ENCODE measurements around the gene TMEM205. TPM values are rescaled to one million over a fixed set of nuclear protein-coding genes. Genes with fewer than 3 reads are reported as not detected.
A peak's percentile ranks its signal among the peaks of the same experiment; 100 is the strongest.
"Not testable (repeated sequence)": the region's sequence is repeated elsewhere in the genome, so short reads cannot be mapped to it uniquely, and the experiment has no call there.

The TMEM205 gene
- total RNA-seq, 3 donors from 2014 or later = 33.5 to 38.9 (median 33.7) TPM

GRCh38 chr19:11338569-11339253, 7.4 kb downstream of the TMEM205 start:
- Mint-ChIP-seq H3K27me3 (ENCODE audit: low read depth) (no peaks in the 10 kb centered on the region), H3K4me3 (peak overlapping the region; percentile 77), H3K4me1 (ENCODE audit: low read depth) (peaks cover 23% of the 10 kb centered on the region), H3K9me3 (peaks cover 6% of the 10 kb centered on the region), H3K36me3 (ENCODE audit: insufficient read depth) (peaks cover 18% of the 10 kb centered on the region)
- no peak for DNase-seq
- ATAC-seq = peak in 1 of 2 donors; percentile 11

- Mint-ChIP-seq H3K9me3 (peaks cover 6% of the 10 kb centered on the region), H3K4me1 (ENCODE audit: low read depth) (peaks cover 23% of the 10 kb centered on the region), H3K4me3 (no peak overlapping the region), H3K27me3 (ENCODE audit: low read depth) (no peaks in the 10 kb centered on the region), H3K36me3 (ENCODE audit: insufficient read depth) (peaks cover 18% of the 10 kb centered on the region)
- DNase-seq (no peak), ATAC-seq (no peak)
Measured at GRCh38 chr19:11338121-11338520, 7.9 kb downstream of the TMEM205 start.

- no peak for ATAC-seq
- DNase-seq = no peak
- H3K27me3 Mint-ChIP-seq (ENCODE audit: low read depth) = no peaks in the 10 kb centered on the region
- peaks cover 6% of the 10 kb centered on the region for H3K9me3 Mint-ChIP-seq
- H3K4me3 Mint-ChIP-seq = no peak overlapping the region
- peaks cover 21% of the 10 kb centered on the region for H3K36me3 Mint-ChIP-seq (ENCODE audit: insufficient read depth)
- H3K4me1 Mint-ChIP-seq (ENCODE audit: low read depth) = peaks cover 23% of the 10 kb centered on the region
Measured at GRCh38 chr19:11337080-11337479, 9.0 kb downstream of the TMEM205 start.

- H3K36me3 Mint-ChIP-seq (ENCODE audit: insufficient read depth) = peaks cover 21% of the 10 kb centered on the region
Measured at GRCh38 chr19:11335449-11336146, 10.5 kb downstream of the TMEM205 start.

GRCh38 chr19:11333838-11334237, 12.2 kb downstream of the TMEM205 start:
- H3K4me1 Mint-ChIP-seq (ENCODE audit: low read depth) = peaks cover 17% of the 10 kb centered on the region
- not testable (repeated sequence) for H3K4me3 Mint-ChIP-seq; H3K27me3 Mint-ChIP-seq (ENCODE audit: low read depth); H3K9me3 Mint-ChIP-seq; ATAC-seq; DNase-seq
- peaks cover 21% of the 10 kb centered on the region for H3K36me3 Mint-ChIP-seq (ENCODE audit: insufficient read depth)

More at GRCh38 chr19:11335449-11336146, 10.5 kb downstream of the TMEM205 start:
- ATAC-seq = no peak
- no peak overlapping the region for H3K4me3 Mint-ChIP-seq
- peaks cover 23% of the 10 kb centered on the region for H3K4me1 Mint-ChIP-seq (ENCODE audit: low read depth)
- H3K9me3 Mint-ChIP-seq = peaks cover 6% of the 10 kb centered on the region
- no peak for DNase-seq
- no peaks in the 10 kb centered on the region for H3K27me3 Mint-ChIP-seq (ENCODE audit: low read depth)

GRCh38 chr19:11332822-11333221, 13.2 kb downstream of the TMEM205 start:
- H3K9me3 Mint-ChIP-seq = peaks cover 6% of the 10 kb centered on the region
- H3K27me3 Mint-ChIP-seq (ENCODE audit: low read depth) = no peaks in the 10 kb centered on the region
- peaks cover 21% of the 10 kb centered on the region for H3K36me3 Mint-ChIP-seq (ENCODE audit: insufficient read depth)
- H3K4me1 Mint-ChIP-seq (ENCODE audit: low read depth) = peaks cover 9% of the 10 kb centered on the region
- no peak for ATAC-seq
- no peak overlapping the region for H3K4me3 Mint-ChIP-seq
- DNase-seq = no peak

GRCh38 chr19:11331502-11331901, 14.6 kb downstream of the TMEM205 start:
- H3K27me3 Mint-ChIP-seq (ENCODE audit: low read depth) = no peaks in the 10 kb centered on the region
- ATAC-seq = no peak

GRCh38 chr19:11330127-11330526, 15.9 kb downstream of the TMEM205 start:
- no peaks in the 10 kb centered on the region for H3K27me3 Mint-ChIP-seq (ENCODE audit: low read depth)
- H3K4me3 Mint-ChIP-seq = no peak overlapping the region
- DNase-seq = no peak
- H3K9me3 Mint-ChIP-seq = peaks cover 2% of the 10 kb centered on the region
- ATAC-seq = no peak
- H3K4me1 Mint-ChIP-seq (ENCODE audit: low read depth) = no peaks in the 10 kb centered on the region
- H3K36me3 Mint-ChIP-seq (ENCODE audit: insufficient read depth) = peaks cover 14% of the 10 kb centered on the region

More at GRCh38 chr19:11331502-11331901, 14.6 kb downstream of the TMEM205 start:
- peaks cover 6% of the 10 kb centered on the region for H3K9me3 Mint-ChIP-seq
- H3K4me3 Mint-ChIP-seq = no peak overlapping the region
- no peaks in the 10 kb centered on the region for H3K4me1 Mint-ChIP-seq (ENCODE audit: low read depth)
- peaks cover 22% of the 10 kb centered on the region for H3K36me3 Mint-ChIP-seq (ENCODE audit: insufficient read depth)
- no peak for DNase-seq

GRCh38 chr19:11325544-11325943, 20.5 kb downstream of the TMEM205 start:
- H3K4me3 Mint-ChIP-seq = no peak overlapping the region
- no peaks in the 10 kb centered on the region for H3K27me3 Mint-ChIP-seq (ENCODE audit: low read depth)
- no peak for ATAC-seq
- peaks cover 19% of the 10 kb centered on the region for H3K4me1 Mint-ChIP-seq (ENCODE audit: low read depth)
- DNase-seq = no peak
- H3K36me3 Mint-ChIP-seq (ENCODE audit: insufficient read depth) = peaks cover 4% of the 10 kb centered on the region
- H3K9me3 Mint-ChIP-seq = no peaks in the 10 kb centered on the region

GRCh38 chr19:11324748-11325389, 21.2 kb downstream of the TMEM205 start:
- no peaks in the 10 kb centered on the region for H3K27me3 Mint-ChIP-seq (ENCODE audit: low read depth)
- DNase-seq (no peak), ATAC-seq (no peak)
- peaks cover 19% of the 10 kb centered on the region for H3K4me1 Mint-ChIP-seq (ENCODE audit: low read depth)
- H3K36me3 Mint-ChIP-seq (ENCODE audit: insufficient read depth) = peaks cover 4% of the 10 kb centered on the region
- peak overlapping the region; percentile 13 for H3K4me3 Mint-ChIP-seq
- H3K9me3 Mint-ChIP-seq = no peaks in the 10 kb centered on the region

GRCh38 chr19:11324079-11324661, 21.9 kb downstream of the TMEM205 start:
- H3K36me3 Mint-ChIP-seq (ENCODE audit: insufficient read depth) = peaks cover 4% of the 10 kb centered on the region
- no peaks in the 10 kb centered on the region for H3K9me3 Mint-ChIP-seq
- peak overlapping the region; percentile 13 for H3K4me3 Mint-ChIP-seq
- no peak for DNase-seq
- ATAC-seq = peak in 1 of 2 donors; percentile 43
- peaks cover 19% of the 10 kb centered on the region for H3K4me1 Mint-ChIP-seq (ENCODE audit: low read depth)
- H3K27me3 Mint-ChIP-seq (ENCODE audit: low read depth) = peaks cover 2% of the 10 kb centered on the region

- Mint-ChIP-seq H3K4me1 (ENCODE audit: low read depth) (peaks cover 19% of the 10 kb centered on the region), H3K4me3 (no peak overlapping the region), H3K27me3 (ENCODE audit: low read depth) (peaks cover 2% of the 10 kb centered on the region), H3K36me3 (ENCODE audit: insufficient read depth) (peaks cover 4% of the 10 kb centered on the region), H3K9me3 (no peaks in the 10 kb centered on the region)
- DNase-seq (no peak), ATAC-seq (no peak)
Measured at GRCh38 chr19:11323601-11324078, 22.4 kb downstream of the TMEM205 start.

GRCh38 chr19:11322269-11323024, 23.6 kb downstream of the TMEM205 start:
- Mint-ChIP-seq H3K4me3 (no peak overlapping the region), H3K36me3 (ENCODE audit: insufficient read depth) (peaks cover 4% of the 10 kb centered on the region), H3K27me3 (ENCODE audit: low read depth) (peaks cover 6% of the 10 kb centered on the region), H3K4me1 (ENCODE audit: low read depth) (peaks cover 19% of the 10 kb centered on the region), H3K9me3 (no peaks in the 10 kb centered on the region)
- DNase-seq (no peak), ATAC-seq (no peak)
